GM12878 (cell line): ENCODE measurements around the gene CENPS. TPM values are rescaled to one million over a fixed set of nuclear protein-coding genes. Genes with fewer than 3 reads are reported as not detected.

Experiments
- ATAC-seq: fragments of 200-7000 bp; cut with Tn5 transposase; 3 replicates; pipeline ENCODE4 v1.9.1; 2020; ENCODE audit warnings: mild to moderate bottlenecking, moderate library complexity
- BruUV-seq: library from RNA; stranded (reverse); fragments of 400-500 nt; replicated peaks from 2 replicates; lab custom pipeline; 2021; lab: Mats Ljungman, UMichigan
- CTCF ChIA-PET: fragments of 300-600 bp; sonication (Branson Sonifier 250); formaldehyde crosslinking; extraction: SDS; loops from one replicate; lab custom pipeline; 2021; ENCODE audit warnings: inconsistent platforms; lab: Yijun Ruan, JAX
- POLR2A ChIA-PET: fragments of 350-600 bp; formaldehyde crosslinking; extraction: SDS; loops from one replicate; lab custom pipeline; 2021; ENCODE audit warnings: inconsistent platforms; lab: Charles Lee
- RAD21 ChIA-PET: fragments of 300-600 bp; sonication (Branson Sonifier 250); formaldehyde crosslinking; loops from one replicate; lab custom pipeline; 2023; ENCODE audit warnings: antibody characterized with exemption; ENCODE audit not compliant: unreplicated experiment; lab: Charles Lee
- SMC1A ChIA-PET: fragments of 300-600 bp; sonication (Branson Sonifier 250); formaldehyde crosslinking; loops from one replicate; lab custom pipeline; 2023; ENCODE audit not compliant: unreplicated experiment, uncharacterized antibody; lab: Charles Lee
- DNase-seq: peaks from one replicate; pipeline ENCODE4 v3.0.0-alpha.2; 2011; ENCODE audit warnings: low read depth, low spot score
- FAIRE-seq: peaks from 3 replicates; lab custom pipeline; 2011; peaks lifted over from hg19 to GRCh38; lab: Jason Lieb, UNC
- H2AFZ ChIP-seq: 2 replicates; pipeline ENCODE4 v1.6.0; 2011; ENCODE audit warnings: low read depth, low read length, control low read depth; ENCODE audit not compliant: control insufficient read depth
- H3K27ac ChIP-seq: 2 replicates; pipeline ENCODE4 v1.5.1; 2011; ENCODE audit warnings: control low read depth; ENCODE audit not compliant: control insufficient read depth, insufficient read depth
- H3K27me3 ChIP-seq, 2 experiments: replicated peaks in 1 of 2; 2 replicates each; pipeline versions ENCODE4 v1.6.0 to v1.6.1; 2011; ENCODE audit warnings: low read length in 1 of 2; ENCODE audit not compliant: control insufficient read depth in 2 of 2, insufficient read depth in 2 of 2
- H3K36me3 ChIP-seq, 2 experiments: 2 replicates each; pipeline ENCODE4 v1.5.1; 2011; ENCODE audit warnings: low read length in 1 of 2; ENCODE audit not compliant: control insufficient read depth in 2 of 2, insufficient read depth in 2 of 2
- H3K4me1 ChIP-seq: 2 replicates; pipeline ENCODE4 v1.6.1; 2011; ENCODE audit warnings: mild to moderate bottlenecking, low read length, moderate library complexity, mixed read lengths; ENCODE audit not compliant: control insufficient read depth, insufficient read depth
- H3K4me2 ChIP-seq: 2 replicates; pipeline ENCODE4 v1.6.0; 2011; ENCODE audit warnings: control low read depth; ENCODE audit not compliant: control insufficient read depth, insufficient read depth
- H3K4me3 ChIP-seq: fragments of 200-600 bp; sonication (generic); 2 replicates; pipeline ENCODE4 v1.5.1; 2016
- H3K79me2 ChIP-seq: 2 replicates; pipeline ENCODE4 v1.6.0; 2011; ENCODE audit warnings: low read length; ENCODE audit not compliant: control insufficient read depth, insufficient read depth
- H3K9ac ChIP-seq: 2 replicates; pipeline ENCODE4 v1.8.0; 2011; ENCODE audit warnings: low read length, control low read depth, mixed read lengths; ENCODE audit not compliant: control insufficient read depth, insufficient read depth
- H3K9me3 ChIP-seq: replicated peaks from 3 replicates; pipeline ENCODE4 v1.5.1; 2011; ENCODE audit warnings: mild to moderate bottlenecking, low read length; ENCODE audit not compliant: control insufficient read depth, insufficient read depth
- H4K20me1 ChIP-seq: 2 replicates; pipeline ENCODE4 v1.6.0; 2011; ENCODE audit not compliant: control insufficient read depth, insufficient read depth
- EED ChIP-seq: sonication (generic); IDR thresholded peaks from 2 replicates; pipeline ENCODE4 v1.6.1; 2016; ENCODE audit warnings: antibody characterized with exemption, low read depth
- FOS ChIP-seq: IDR thresholded peaks from 3 replicates; pipeline ENCODE4 v1.6.1; 2011; ENCODE audit warnings: borderline replicate concordance; ENCODE audit not compliant: insufficient read length; ENCODE audit errors: extremely low read depth
- MYB ChIP-seq: fragments of 150-350 bp; IDR thresholded peaks from 2 replicates; pipeline ENCODE4 v1.6.1; 2014; ENCODE audit warnings: mild to moderate bottlenecking, low read depth, low read length, borderline replicate concordance
- NRF1 ChIP-seq: conservative IDR thresholded peaks from 2 replicates; pipeline ENCODE4 v1.6.1; 2011; ENCODE audit warnings: mild to moderate bottlenecking, low read depth, low read length, improper control_type of control experiment
- POU2F2 ChIP-seq: IDR thresholded peaks from 3 replicates; pipeline ENCODE4 v1.6.1; 2011; ENCODE audit warnings: low read depth, mild to moderate bottlenecking, low read length, borderline replicate concordance
- SIX5 ChIP-seq: IDR thresholded peaks from 2 replicates; pipeline ENCODE4 v1.6.1; 2011; ENCODE audit warnings: mild to moderate bottlenecking, low read depth, low read length, moderate library complexity; ENCODE audit not compliant: severe bottlenecking
- SPI1 ChIP-seq: IDR thresholded peaks from 2 replicates; pipeline ENCODE4 v1.6.1; 2011; ENCODE audit warnings: low read depth, mild to moderate bottlenecking, low read length, moderate library complexity, borderline replicate concordance; ENCODE audit not compliant: insufficient read depth
- STAT3 ChIP-seq: IDR thresholded peaks from 2 replicates; pipeline ENCODE4 v1.6.1; 2011; ENCODE audit warnings: low read depth, low read length, improper control_type of control experiment
- TBL1XR1 ChIP-seq: IDR thresholded peaks from 2 replicates; pipeline ENCODE4 v1.6.1; 2012; ENCODE audit warnings: low read depth, low read length, improper control_type of control experiment
- ZZZ3 ChIP-seq: IDR thresholded peaks from 2 replicates; pipeline ENCODE4 v1.6.1; 2011; ENCODE audit warnings: low read depth; ENCODE audit not compliant: control insufficient read depth, insufficient read length
- WGBS: methylation state at CpG from one replicate; pipeline ENCODE4 v1.1.6; 2016; ENCODE audit warnings: low lambda C conversion rate; ENCODE audit not compliant: insufficient replicate concordance, insufficient coverage; ENCODE audit errors: missing lambda C conversion rate; 5-methylcytosine and 5-hydroxymethylcytosine counted together
- in situ Hi-C: fragments of 300-500 bp; cut with MboI; formaldehyde crosslinking; loops from 9 replicates; pipeline ENCODE4 v1.14.3; 2018; ENCODE audit warnings: mixed read lengths
- intact Hi-C: fragments of 100-400 bp; cut with micrococcal nuclease; formaldehyde crosslinking; loops from one replicate; pipeline ENCODE4 v1.14.2; 2022; ENCODE audit not compliant: unreplicated experiment
- polyA plus RNA-seq, 11 experiments: library from polyadenylated mRNA; depleted of rRNA in 4 of 11; unstranded in 6 of 11; stranded (reverse) in 5 of 11; fragments of >200 nt; fragmentation: Nextera tagmentation in 4 of 11; fragmentation: Illumina TruSeq in 1 of 11; extraction: Ambion mirVana in 4 of 11; extraction: Trizol in 1 of 11; gene quantifications; 1 replicate in 1 of 11; 2 replicates in 10 of 11; pipeline versions ENCODE4 v1.2.1 to v1.2.3, GENCODE V29; 2011 to 2016; ENCODE audit warnings: inconsistent platforms in 2 of 11, missing spikeins in 2 of 11, low read depth in 1 of 11
- total RNA-seq, 4 experiments: library from RNA; depleted of rRNA in 3 of 4; stranded (reverse); fragments of >200 nt in 3 of 4; fragmentation: Illumina TruSeq in 1 of 4; extraction: Trizol in 1 of 4; gene quantifications; 2 replicates each; pipeline versions ENCODE4 v1.2.1 to v1.2.3, GENCODE V29; 2013 to 2021
- TF ChIP-seq, protein P1 (sequence below): fragments of 450-650 bp; IDR thresholded peaks from 2 replicates; pipeline ENCODE4 v1.6.1; 2017; ENCODE audit warnings: low read depth, mild to moderate bottlenecking, moderate library complexity
- TF ChIP-seq, protein P2 (sequence below): IDR thresholded peaks from 2 replicates; pipeline ENCODE4 v1.6.1; 2011; ENCODE audit warnings: low read depth, low read length, improper control_type of control experiment, borderline replicate concordance

The CENPS gene
- total and polyA plus RNA-seq, 10 of the 15 experiments (the other 5 are each of a cell fraction or from before 2014, with no cell fraction given), result 9.4 to 51.7 (median 16.7) TPM

DNA sequence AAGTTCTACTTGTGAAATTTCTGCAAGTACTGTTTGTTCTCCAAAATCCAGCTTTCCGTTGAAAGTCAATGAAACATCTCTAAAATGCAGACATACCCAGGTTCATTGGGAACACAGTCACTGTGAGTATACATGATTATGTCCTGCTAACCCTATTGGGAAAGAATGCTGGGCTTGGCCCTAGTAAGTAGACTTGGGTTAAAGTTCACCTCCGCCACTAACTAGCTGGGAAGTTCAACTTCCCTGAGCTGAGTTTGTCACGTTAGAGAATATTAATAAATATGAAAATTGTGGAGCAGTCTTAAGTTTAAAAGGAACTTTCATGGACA, 41.9 kb upstream of the CENPS start:
- Histone ChIP-seq H2AFZ (peak overlapping the region; percentile 35), H3K36me3 (no peaks in the 10 kb centered on the region), H3K9me3 (no peaks in the 10 kb centered on the region), H3K4me2 (no peak overlapping the region), H3K9ac (no peak overlapping the region), H3K27me3 (no peaks in the 10 kb centered on the region), H3K27ac (0 out of 2 replicates have a peak overlapping the region, but pooled peaks have one; percentile 6), H4K20me1 (no peaks in the 10 kb centered on the region)
- 67% methylated on average over 3 of the region's 3 CpGs for WGBS
- ChIA-PET POLR2A (interaction anchor here (0.6 to 1.3 kb wide), 2 partner anchors 11 to 977 kb away, joined by 3 to 8 read pairs; partner anchors contain the start of gene PGD), SMC1A (interaction anchor here (0.5 to 3.3 kb wide), 7 partner anchors 10 to 179 kb away, joined by 3 to 26 read pairs (median 4); partner anchors contain the start of genes CENPS, KIF1B, PEX14 and PGD)
- DNase-seq (no peak), FAIRE-seq (no peak), ATAC-seq (no peak)
- intact Hi-C loops, result loop anchor here (1.0 kb wide), 1 partner anchor 10 kb away; no protein-coding TSS in a partner anchor
- TF ChIP-seq SIX5 (no peak), STAT3 (no peak), ZZZ3 (no peak), FOS (no peak), POU2F2 (no peak), EED (no peak), NRF1 (no peak), MYB (no peak), TBL1XR1 (no peak), SPI1 (no peak)
- TF ChIP-seq, protein P1, sequence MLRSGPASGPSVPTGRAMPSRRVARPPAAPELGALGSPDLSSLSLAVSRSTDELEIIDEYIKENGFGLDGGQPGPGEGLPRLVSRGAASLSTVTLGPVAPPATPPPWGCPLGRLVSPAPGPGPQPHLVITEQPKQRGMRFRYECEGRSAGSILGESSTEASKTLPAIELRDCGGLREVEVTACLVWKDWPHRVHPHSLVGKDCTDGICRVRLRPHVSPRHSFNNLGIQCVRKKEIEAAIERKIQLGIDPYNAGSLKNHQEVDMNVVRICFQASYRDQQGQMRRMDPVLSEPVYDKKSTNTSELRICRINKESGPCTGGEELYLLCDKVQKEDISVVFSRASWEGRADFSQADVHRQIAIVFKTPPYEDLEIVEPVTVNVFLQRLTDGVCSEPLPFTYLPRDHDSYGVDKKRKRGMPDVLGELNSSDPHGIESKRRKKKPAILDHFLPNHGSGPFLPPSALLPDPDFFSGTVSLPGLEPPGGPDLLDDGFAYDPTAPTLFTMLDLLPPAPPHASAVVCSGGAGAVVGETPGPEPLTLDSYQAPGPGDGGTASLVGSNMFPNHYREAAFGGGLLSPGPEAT, result no peak
- TF ChIP-seq, protein P2, sequence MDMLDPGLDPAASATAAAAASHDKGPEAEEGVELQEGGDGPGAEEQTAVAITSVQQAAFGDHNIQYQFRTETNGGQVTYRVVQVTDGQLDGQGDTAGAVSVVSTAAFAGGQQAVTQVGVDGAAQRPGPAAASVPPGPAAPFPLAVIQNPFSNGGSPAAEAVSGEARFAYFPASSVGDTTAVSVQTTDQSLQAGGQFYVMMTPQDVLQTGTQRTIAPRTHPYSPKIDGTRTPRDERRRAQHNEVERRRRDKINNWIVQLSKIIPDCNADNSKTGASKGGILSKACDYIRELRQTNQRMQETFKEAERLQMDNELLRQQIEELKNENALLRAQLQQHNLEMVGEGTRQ, result no peak
- TF ChIP-seq, all 136 proteins: peak for 0
- ChIA-PET RAD21 (interaction anchor here (1.1 to 1.4 kb wide), 3 partner anchors 11 to 106 kb away, joined by 3 to 6 read pairs (median 6); partner anchors contain the start of gene PGD), CTCF (interaction anchor here (0.9 to 2.1 kb wide), 8 partner anchors 9 to 178 kb away, joined by 3 to 13 read pairs (median 4); partner anchors contain the start of gene KIF1B)
- no peaks in the 10 kb centered on the region for H3K79me2 ChIP-seq
- no TSS peak for BruUV-seq
- no peak overlapping the region for H3K4me3 ChIP-seq
- peaks cover 6% of the 10 kb centered on the region for H3K4me1 ChIP-seq
- in situ Hi-C loops, result no loop called here
